ENCODE measurements around the gene TFDP2.
"Not testable (repeated sequence)": the region's sequence is repeated elsewhere in the genome, so short reads cannot be mapped to it uniquely, and the experiment has no call there.

Gene TFDP2

GRCh38 chr3:141994856-141995255 lies 154.5 kb downstream of the TFDP2 start:
- no peak for TF ChIP-seq POLR2A (IDR thresholded peaks at IDR 0.05; ENCODE audit: low read depth, low read length)
- no peak for TF ChIP-seq TAF1 (IDR thresholded peaks at IDR 0.05; ENCODE audit: low read depth, low read length)
- TF ChIP-seq PAX5 (IDR thresholded peaks at IDR 0.05; ENCODE audit: insufficient read depth, low read length, severe bottlenecking) = no peak
- no peak for TF ChIP-seq SPI1 (IDR thresholded peaks at IDR 0.05; ENCODE audit: low read depth, low read length)
- TF ChIP-seq POU2F2 (IDR thresholded peaks at IDR 0.05; ENCODE audit: low read depth, low read length) = no peak
- TF ChIP-seq POLR2AphosphoS5 (IDR thresholded peaks at IDR 0.05; ENCODE audit: low read depth, low read length) = no peak
- DNase-seq (ENCODE audit: insufficient read length, low spot score) (no peak), FAIRE-seq (no peak)

- peak; percentile 93 for FAIRE-seq
- no peak for TF ChIP-seq POU2F2 (IDR thresholded peaks at IDR 0.05; ENCODE audit: low read depth, low read length)
- peak; percentile 77 for TF ChIP-seq SPI1 (IDR thresholded peaks at IDR 0.05; ENCODE audit: low read depth, low read length)
- peak; percentile 5 for DNase-seq (ENCODE audit: insufficient read length, low spot score)
Measured at GRCh38 chr3:141992512-141992911, 156.8 kb downstream of the TFDP2 start.

GRCh38 chr3:141986548-141987107 lies 162.7 kb downstream of the TFDP2 start:
- FAIRE-seq (no peak), DNase-seq (ENCODE audit: insufficient read length, low spot score) (no peak)
- TF ChIP-seq POU2F2 (IDR thresholded peaks at IDR 0.05; ENCODE audit: low read depth, low read length) = no peak
- no peak for TF ChIP-seq TAF1 (IDR thresholded peaks at IDR 0.05; ENCODE audit: low read depth, low read length)
- TF ChIP-seq SPI1 (IDR thresholded peaks at IDR 0.05; ENCODE audit: low read depth, low read length) = no peak
- TF ChIP-seq POLR2A (IDR thresholded peaks at IDR 0.05; ENCODE audit: low read depth, low read length) = no peak
- no peak for TF ChIP-seq PAX5 (IDR thresholded peaks at IDR 0.05; ENCODE audit: insufficient read depth, low read length, severe bottlenecking)
- no peak for TF ChIP-seq POLR2AphosphoS5 (IDR thresholded peaks at IDR 0.05; ENCODE audit: low read depth, low read length)

GRCh38 chr3:141981084-141981483 lies 168.3 kb downstream of the TFDP2 start:
- FAIRE-seq (no peak), DNase-seq (ENCODE audit: insufficient read length, low spot score) (no peak)
- TF ChIP-seq SPI1 (IDR thresholded peaks at IDR 0.05; ENCODE audit: low read depth, low read length) (no peak), POLR2AphosphoS5 (IDR thresholded peaks at IDR 0.05; ENCODE audit: low read depth, low read length) (no peak), TAF1 (IDR thresholded peaks at IDR 0.05; ENCODE audit: low read depth, low read length) (no peak), POU2F2 (IDR thresholded peaks at IDR 0.05; ENCODE audit: low read depth, low read length) (no peak), POLR2A (IDR thresholded peaks at IDR 0.05; ENCODE audit: low read depth, low read length) (no peak), PAX5 (IDR thresholded peaks at IDR 0.05; ENCODE audit: insufficient read depth, low read length, severe bottlenecking) (no peak)

- no peak for TF ChIP-seq POLR2AphosphoS5 (IDR thresholded peaks at IDR 0.05; ENCODE audit: low read depth, low read length)
- TF ChIP-seq POU2F2 (IDR thresholded peaks at IDR 0.05; ENCODE audit: low read depth, low read length) = no peak
- TF ChIP-seq POLR2A (IDR thresholded peaks at IDR 0.05; ENCODE audit: low read depth, low read length) = no peak
- FAIRE-seq (no peak), DNase-seq (ENCODE audit: insufficient read length, low spot score) (no peak)
Measured at GRCh38 chr3:141979050-141979671, 170.2 kb downstream of the TFDP2 start.

GRCh38 chr3:141974777-141975176 lies 174.6 kb downstream of the TFDP2 start:
- not testable (repeated sequence) for DNase-seq (ENCODE audit: insufficient read length, low spot score); FAIRE-seq

- DNase-seq (ENCODE audit: insufficient read length, low spot score) = no peak
- TF ChIP-seq POU2F2 (IDR thresholded peaks at IDR 0.05; ENCODE audit: low read depth, low read length) (no peak), POLR2AphosphoS5 (IDR thresholded peaks at IDR 0.05; ENCODE audit: low read depth, low read length) (no peak), SPI1 (IDR thresholded peaks at IDR 0.05; ENCODE audit: low read depth, low read length) (no peak), TAF1 (IDR thresholded peaks at IDR 0.05; ENCODE audit: low read depth, low read length) (no peak), PAX5 (IDR thresholded peaks at IDR 0.05; ENCODE audit: insufficient read depth, low read length, severe bottlenecking) (no peak), POLR2A (IDR thresholded peaks at IDR 0.05; ENCODE audit: low read depth, low read length) (no peak)
- FAIRE-seq = no peak
Measured at GRCh38 chr3:141972399-141972798, 176.9 kb downstream of the TFDP2 start.

- no peak for FAIRE-seq
- DNase-seq (ENCODE audit: insufficient read length, low spot score) = no peak
- TF ChIP-seq TAF1 (IDR thresholded peaks at IDR 0.05; ENCODE audit: low read depth, low read length) = no peak
- no peak for TF ChIP-seq SPI1 (IDR thresholded peaks at IDR 0.05; ENCODE audit: low read depth, low read length)
- no peak for TF ChIP-seq PAX5 (IDR thresholded peaks at IDR 0.05; ENCODE audit: insufficient read depth, low read length, severe bottlenecking)
- no peak for TF ChIP-seq POLR2AphosphoS5 (IDR thresholded peaks at IDR 0.05; ENCODE audit: low read depth, low read length)
- no peak for TF ChIP-seq POLR2A (IDR thresholded peaks at IDR 0.05; ENCODE audit: low read depth, low read length)
- TF ChIP-seq POU2F2 (IDR thresholded peaks at IDR 0.05; ENCODE audit: low read depth, low read length) = no peak
Measured at GRCh38 chr3:141971571-141971970, 177.8 kb downstream of the TFDP2 start.

GRCh38 chr3:141969711-141970110 lies 179.6 kb downstream of the TFDP2 start:
- TF ChIP-seq PAX5 (IDR thresholded peaks at IDR 0.05; ENCODE audit: insufficient read depth, low read length, severe bottlenecking) (no peak), SPI1 (IDR thresholded peaks at IDR 0.05; ENCODE audit: low read depth, low read length) (no peak), TAF1 (IDR thresholded peaks at IDR 0.05; ENCODE audit: low read depth, low read length) (no peak), POU2F2 (IDR thresholded peaks at IDR 0.05; ENCODE audit: low read depth, low read length) (no peak), POLR2A (IDR thresholded peaks at IDR 0.05; ENCODE audit: low read depth, low read length) (no peak), POLR2AphosphoS5 (IDR thresholded peaks at IDR 0.05; ENCODE audit: low read depth, low read length) (no peak)
- DNase-seq (ENCODE audit: insufficient read length, low spot score) (no peak), FAIRE-seq (no peak)

GRCh38 chr3:141965471-141965870 lies 183.9 kb downstream of the TFDP2 start:
- DNase-seq (ENCODE audit: insufficient read length, low spot score) (no peak), FAIRE-seq (no peak)
- TF ChIP-seq POLR2AphosphoS5 (IDR thresholded peaks at IDR 0.05; ENCODE audit: low read depth, low read length) (no peak), POU2F2 (IDR thresholded peaks at IDR 0.05; ENCODE audit: low read depth, low read length) (no peak), POLR2A (IDR thresholded peaks at IDR 0.05; ENCODE audit: low read depth, low read length) (no peak), SPI1 (IDR thresholded peaks at IDR 0.05; ENCODE audit: low read depth, low read length) (no peak), PAX5 (IDR thresholded peaks at IDR 0.05; ENCODE audit: insufficient read depth, low read length, severe bottlenecking) (no peak)

Measured in GM12891 (cell line).